Activated CD8-positive, alpha-beta T cell treated with anti-CD3 and anti-CD28 coated beads, Interleukin-2, amount 10 ng/mL, durations not matched to agents 7 days and 5 days (primary cell): ENCODE data around the gene STAB2. TPM values are rescaled to one million over a fixed set of nuclear protein-coding genes. Genes with fewer than 3 reads are reported as not detected.
"Not testable (repeated sequence)": the region's sequence is repeated elsewhere in the genome, so short reads cannot be mapped to it uniquely, and the experiment has no call there.

ENCODE experiments used
- ATAC-seq: fragments of 150-1000 bp; cut with Tn5 transposase; one replicate; pipeline ENCODE4 v1.10.0; 2021; ENCODE audit warnings: moderate library complexity
- CTCF ChIA-PET: fragments of 350-600 bp; sonication (Branson Sonifier 250); formaldehyde crosslinking; loops from one replicate; lab custom pipeline; 2021; ENCODE audit warnings: antibody characterized with exemption; lab: Charles Lee
- POLR2A ChIA-PET: fragments of 350-600 bp; sonication (Branson Sonifier 250); formaldehyde crosslinking; loops from one replicate; lab custom pipeline; 2021; ENCODE audit warnings: antibody characterized with exemption; lab: Charles Lee
- DNase-seq: peaks from one replicate; pipeline ENCODE4 v3.0.0-alpha.2; 2020
- H3K27ac Mint-ChIP-seq: one replicate; pipeline ENCODE4 v1.8.0; 2021; ENCODE audit warnings: mild to moderate bottlenecking, mixed read lengths
- H3K27me3 Mint-ChIP-seq: one replicate; pipeline ENCODE4 v1.8.0; 2021; ENCODE audit warnings: low read depth, mixed read lengths
- H3K36me3 Mint-ChIP-seq: one replicate; pipeline ENCODE4 v1.8.0; 2021; ENCODE audit warnings: low read depth, mixed read lengths
- H3K4me1 Mint-ChIP-seq: one replicate; pipeline ENCODE4 v1.8.0; 2021; ENCODE audit warnings: low read depth, mixed read lengths
- H3K4me3 Mint-ChIP-seq: one replicate; pipeline ENCODE4 v1.8.0; 2021; ENCODE audit warnings: mild to moderate bottlenecking, mixed read lengths
- H3K9me3 Mint-ChIP-seq: one replicate; pipeline ENCODE4 v1.8.0; 2022; ENCODE audit warnings: mixed read lengths; ENCODE audit not compliant: insufficient read depth
- total RNA-seq, 2 experiments: library from RNA; stranded (reverse); gene quantifications; one replicate each; pipeline ENCODE4 v1.2.3, GENCODE V29; 2021

STAB2 gene
- total RNA-seq, 2 experiments from 2014 or later, result not detected

DNA sequence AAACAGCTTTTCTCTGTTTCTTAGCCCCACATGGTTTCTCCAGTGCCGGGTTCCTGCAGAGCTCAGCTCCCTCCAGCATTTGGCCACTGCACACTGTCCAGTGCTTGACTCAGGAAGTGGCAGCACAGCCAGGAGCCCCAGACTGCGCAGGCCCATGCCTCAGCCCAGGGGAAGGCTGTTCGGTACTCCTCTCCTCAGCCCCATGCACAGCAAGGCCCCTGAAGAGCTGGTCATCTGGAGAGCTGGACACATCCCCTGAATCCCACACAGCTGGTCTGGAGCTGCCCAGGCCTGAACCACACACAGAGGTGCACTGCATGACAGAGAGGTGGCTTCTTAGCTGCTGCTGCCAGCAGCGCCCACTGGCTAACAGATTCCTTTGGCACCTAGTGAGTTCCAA lies 48.3 kb downstream of the STAB2 start:
- Mint-ChIP-seq H3K4me3 (no peak overlapping the region), H3K27ac (no peak overlapping the region), H3K4me1 (no peaks in the 10 kb centered on the region), H3K9me3 (no peaks in the 10 kb centered on the region), H3K36me3 (no peaks in the 10 kb centered on the region), H3K27me3 (peaks cover 6% of the 10 kb centered on the region)
- DNase-seq (no peak), ATAC-seq (no peak)
- ChIA-PET CTCF (interaction anchor here (1.1 kb wide), 1 partner anchor 60 kb away, joined by 3 read pairs; no protein-coding TSS in a partner anchor), POLR2A (no interaction called here)

DNA sequence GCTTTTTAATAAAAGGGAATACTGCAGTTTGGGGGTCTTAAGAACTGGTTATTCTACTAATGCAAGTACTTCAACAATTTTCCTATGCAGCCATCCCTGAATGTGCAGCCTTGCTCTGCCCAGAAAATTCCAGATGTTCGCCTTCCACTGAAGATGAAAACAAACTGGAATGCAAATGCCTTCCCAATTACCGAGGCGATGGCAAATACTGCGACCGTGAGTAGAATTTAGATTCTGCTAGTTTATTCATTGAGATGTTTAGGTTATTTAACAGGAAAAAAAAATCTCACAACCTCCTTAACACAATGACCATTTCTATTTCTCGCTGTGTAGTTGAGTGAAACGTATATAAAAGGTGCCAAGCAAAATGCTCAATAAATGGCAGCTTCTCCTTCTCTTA lies 49.9 kb downstream of the STAB2 start:
- H3K27ac Mint-ChIP-seq, result no peak overlapping the region
- ChIA-PET CTCF (no interaction called here), POLR2A (no interaction called here)
- ATAC-seq (no peak), DNase-seq (no peak)
- H3K9me3 Mint-ChIP-seq, result no peaks in the 10 kb centered on the region
- H3K4me3 Mint-ChIP-seq, result no peak overlapping the region
- H3K4me1 Mint-ChIP-seq, result no peaks in the 10 kb centered on the region
- H3K36me3 Mint-ChIP-seq, result no peaks in the 10 kb centered on the region
- H3K27me3 Mint-ChIP-seq, result peaks cover 6% of the 10 kb centered on the region

DNA sequence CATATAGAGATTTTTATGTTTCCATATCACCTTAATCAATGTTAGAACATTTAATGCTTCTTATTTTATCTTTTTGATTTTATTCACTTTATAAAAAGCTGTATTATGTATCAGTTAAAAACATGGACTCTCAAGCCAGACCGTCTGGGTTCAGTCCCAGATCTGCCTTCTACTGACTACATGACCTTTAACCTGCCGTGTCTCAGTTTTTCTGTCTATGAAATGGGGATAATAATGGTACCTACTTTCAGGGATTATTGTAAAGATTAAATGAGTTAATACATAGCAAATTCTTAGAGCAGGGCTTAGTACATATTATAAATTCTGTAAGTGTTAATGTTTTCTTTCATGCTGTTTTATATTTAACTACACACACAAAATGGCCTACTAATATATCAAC lies 50.4 kb downstream of the STAB2 start:
- peaks cover 6% of the 10 kb centered on the region for H3K27me3 Mint-ChIP-seq
- no peak for ATAC-seq
- DNase-seq, result no peak
- H3K9me3 Mint-ChIP-seq, result no peaks in the 10 kb centered on the region
- H3K4me1 Mint-ChIP-seq, result no peaks in the 10 kb centered on the region
- POLR2A ChIA-PET, result no interaction called here
- no peaks in the 10 kb centered on the region for H3K36me3 Mint-ChIP-seq
- H3K4me3 Mint-ChIP-seq, result no peak overlapping the region
- no peak overlapping the region for H3K27ac Mint-ChIP-seq
- CTCF ChIA-PET, result no interaction called here

DNA sequence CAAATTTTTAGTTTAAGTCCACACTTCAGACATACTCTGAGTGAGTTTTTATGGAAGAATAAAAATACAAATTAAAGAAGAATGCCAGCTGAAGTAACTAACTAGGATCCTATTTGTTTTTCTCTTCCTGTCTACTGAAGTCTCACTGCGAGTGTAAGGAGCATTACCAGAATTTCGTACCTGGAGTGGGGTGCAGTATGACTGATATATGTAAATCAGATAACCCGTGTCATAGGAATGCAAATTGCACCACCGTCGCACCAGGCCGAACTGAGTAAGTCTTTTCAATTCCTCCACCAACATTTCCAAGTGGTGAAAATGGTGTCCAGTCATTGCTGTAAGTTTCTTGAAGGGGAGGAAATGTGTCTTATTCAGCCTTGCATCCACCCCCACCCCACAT lies 52.9 kb downstream of the STAB2 start:
- ATAC-seq (no peak), DNase-seq (no peak)
- ChIA-PET POLR2A (no interaction called here), CTCF (no interaction called here)
- H3K27ac Mint-ChIP-seq, result no peak overlapping the region
- H3K36me3 Mint-ChIP-seq, result no peaks in the 10 kb centered on the region
- H3K4me1 Mint-ChIP-seq, result no peaks in the 10 kb centered on the region
- no peak overlapping the region for H3K4me3 Mint-ChIP-seq
- H3K27me3 Mint-ChIP-seq, result peaks cover 6% of the 10 kb centered on the region
- H3K9me3 Mint-ChIP-seq, result no peaks in the 10 kb centered on the region

DNA sequence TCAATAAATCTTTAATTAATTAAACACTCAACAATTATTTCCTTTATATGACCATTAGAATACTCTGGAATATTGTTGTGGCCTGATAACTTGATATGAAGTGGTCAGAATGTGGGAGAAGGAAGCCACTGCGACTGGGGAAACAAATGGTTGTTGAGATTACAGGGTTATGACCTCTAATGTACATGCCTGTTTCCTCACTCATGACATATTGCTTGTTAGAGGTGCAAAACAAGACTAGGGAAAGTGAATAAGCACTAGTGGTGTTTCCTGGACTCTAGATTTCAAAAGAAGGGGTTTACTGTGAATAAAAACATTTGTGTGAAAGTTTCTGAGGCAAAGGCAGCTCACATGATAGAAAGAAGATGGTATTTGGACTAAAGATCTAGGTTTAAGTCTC lies 53.3 kb downstream of the STAB2 start:
- Mint-ChIP-seq H3K4me1 (no peaks in the 10 kb centered on the region), H3K36me3 (no peaks in the 10 kb centered on the region), H3K27ac (no peak overlapping the region), H3K4me3 (no peak overlapping the region), H3K9me3 (no peaks in the 10 kb centered on the region), H3K27me3 (peaks cover 6% of the 10 kb centered on the region)
- no peak for ATAC-seq
- ChIA-PET CTCF (interaction anchor here (2.1 to 2.7 kb wide), 2 partner anchors 8 to 12 kb away, joined by 6 to 12 read pairs; no protein-coding TSS in a partner anchor), POLR2A (no interaction called here)
- no peak for DNase-seq

DNA sequence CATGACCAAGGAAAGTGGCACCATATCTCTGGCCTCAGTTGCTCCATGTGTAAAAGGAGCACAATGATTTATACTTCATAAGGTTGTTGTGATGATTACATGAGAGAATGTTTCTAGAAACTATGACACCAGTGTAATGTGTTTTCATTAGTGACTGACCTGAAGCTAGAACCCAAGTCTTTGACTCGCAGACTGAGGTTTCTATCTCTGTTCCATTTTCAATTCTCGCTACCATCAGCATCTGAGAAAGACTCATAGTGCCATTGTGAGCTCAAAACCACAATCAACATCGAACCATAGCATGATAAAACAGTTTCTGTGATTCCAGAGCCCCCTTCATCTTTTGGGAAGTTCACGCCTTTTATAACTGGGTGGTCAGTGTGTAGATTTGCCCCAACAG lies 53.8 kb downstream of the STAB2 start:
- Mint-ChIP-seq H3K9me3 (no peaks in the 10 kb centered on the region), H3K27ac (no peak overlapping the region), H3K4me1 (no peaks in the 10 kb centered on the region), H3K27me3 (peaks cover 6% of the 10 kb centered on the region), H3K4me3 (no peak overlapping the region), H3K36me3 (no peaks in the 10 kb centered on the region)
- ATAC-seq (no peak), DNase-seq (no peak)
- POLR2A ChIA-PET, result no interaction called here
- CTCF ChIA-PET, result interaction anchor here (2.1 to 2.7 kb wide), 2 partner anchors 8 to 13 kb away, joined by 6 to 12 read pairs; no protein-coding TSS in a partner anchor

DNA sequence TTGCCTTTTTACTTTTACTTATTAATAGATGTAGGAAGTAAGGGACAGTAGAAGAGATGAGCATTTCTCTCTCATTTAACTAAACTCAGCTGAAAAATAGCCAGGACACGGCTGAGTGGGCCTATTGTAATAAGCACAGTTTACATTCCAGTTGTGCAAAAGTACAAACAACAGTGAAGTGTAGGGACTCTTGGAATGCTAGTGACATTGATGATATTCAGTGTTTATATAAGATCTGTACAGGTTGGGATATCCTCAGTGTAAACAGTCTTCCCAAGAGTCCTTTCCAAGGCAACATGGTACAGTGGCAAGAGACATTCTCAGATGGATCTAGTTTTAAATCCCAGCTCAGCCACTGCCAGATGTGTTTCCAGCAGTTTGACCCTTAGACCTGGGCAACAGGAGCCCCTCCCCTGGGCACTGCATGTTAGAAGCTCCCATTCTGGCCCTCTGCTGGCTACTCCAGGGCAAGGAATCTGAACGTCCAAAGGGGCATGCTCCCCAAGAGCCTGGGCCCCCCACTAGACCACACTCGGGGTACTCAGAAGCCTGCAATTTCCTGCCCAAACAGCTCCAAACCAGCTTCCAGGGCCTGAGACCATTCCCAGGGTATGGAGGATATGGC lies 55.3 kb downstream of the STAB2 start:
- CTCF ChIA-PET, result interaction anchor here (2.1 to 2.7 kb wide), 2 partner anchors 10 to 14 kb away, joined by 6 to 12 read pairs; no protein-coding TSS in a partner anchor
- POLR2A ChIA-PET, result no interaction called here
- Mint-ChIP-seq H3K9me3 (no peaks in the 10 kb centered on the region), H3K4me1 (no peaks in the 10 kb centered on the region), H3K4me3 (no peak overlapping the region), H3K27me3 (peaks cover 7% of the 10 kb centered on the region), H3K27ac (no peak overlapping the region), H3K36me3 (no peaks in the 10 kb centered on the region)
- ATAC-seq (no peak), DNase-seq (no peak)

DNA sequence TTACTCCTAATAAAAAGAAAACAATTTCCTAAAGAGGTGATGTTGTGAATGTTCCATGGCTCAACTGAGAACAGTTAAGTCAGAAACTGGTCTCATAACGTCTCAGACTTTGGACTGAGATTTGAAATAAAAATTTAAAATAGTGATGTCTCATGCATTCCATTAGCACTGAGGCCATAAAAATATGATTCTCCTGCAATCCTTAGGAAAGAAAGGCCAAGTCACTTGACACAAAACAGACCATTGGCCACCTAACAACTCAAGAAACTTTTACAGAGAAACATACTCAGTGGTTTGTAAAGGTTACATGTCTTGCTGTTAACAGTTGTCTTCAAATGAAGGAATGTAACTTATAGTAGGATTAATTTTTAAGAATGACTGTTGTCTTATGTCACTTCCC lies 58.1 kb downstream of the STAB2 start:
- Mint-ChIP-seq H3K27me3 (peaks cover 8% of the 10 kb centered on the region), H3K4me3 (no peak overlapping the region), H3K27ac (no peak overlapping the region), H3K4me1 (no peaks in the 10 kb centered on the region), H3K9me3 (no peaks in the 10 kb centered on the region), H3K36me3 (no peaks in the 10 kb centered on the region)
- ATAC-seq (no peak), DNase-seq (no peak)
- ChIA-PET CTCF (no interaction called here), POLR2A (no interaction called here)

DNA sequence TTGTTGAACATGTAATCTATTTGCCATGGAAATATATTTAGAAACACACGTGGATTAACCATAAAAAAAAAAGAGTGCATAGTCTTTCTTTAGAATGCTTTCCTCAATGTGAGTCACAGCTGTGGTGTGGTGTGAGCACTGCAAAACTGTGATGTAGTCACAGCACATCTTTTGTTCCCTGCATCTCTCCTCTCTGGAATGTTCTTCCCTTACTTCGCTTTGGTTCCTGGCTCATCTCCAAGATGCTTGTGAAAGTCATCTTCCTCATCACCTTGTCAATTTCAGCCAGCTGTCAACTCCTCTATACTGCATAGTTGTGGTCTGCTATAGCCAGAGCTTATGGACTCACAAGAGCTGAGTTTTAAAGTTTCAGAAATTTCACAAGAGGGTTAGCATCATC lies 60.2 kb downstream of the STAB2 start:
- H3K4me3 Mint-ChIP-seq, result no peak overlapping the region
- no peaks in the 10 kb centered on the region for H3K9me3 Mint-ChIP-seq
- ChIA-PET CTCF (no interaction called here), POLR2A (no interaction called here)
- no peaks in the 10 kb centered on the region for H3K36me3 Mint-ChIP-seq
- ATAC-seq (no peak), DNase-seq (no peak)
- H3K4me1 Mint-ChIP-seq, result no peaks in the 10 kb centered on the region
- no peak overlapping the region for H3K27ac Mint-ChIP-seq
- peaks cover 8% of the 10 kb centered on the region for H3K27me3 Mint-ChIP-seq

DNA sequence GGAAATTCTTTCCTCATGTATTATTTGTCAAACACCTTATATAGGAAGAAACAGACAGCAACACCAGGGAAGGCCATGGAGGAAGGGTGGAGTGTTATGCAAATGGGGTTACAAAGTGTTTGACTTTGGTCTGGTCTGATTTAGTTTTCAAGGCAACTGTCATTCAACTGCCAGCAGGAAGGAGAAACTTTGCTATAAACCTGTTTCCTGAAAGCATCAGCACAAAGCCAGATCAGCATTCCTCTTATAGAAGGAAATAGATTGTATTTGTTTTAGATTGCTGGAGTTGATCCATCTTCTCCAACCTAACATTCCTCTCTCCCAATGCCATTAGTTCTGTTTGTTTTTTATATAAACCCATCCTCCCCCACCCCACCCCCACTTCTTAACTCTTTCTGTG lies 65.7 kb downstream of the STAB2 start:
- ChIA-PET POLR2A (no interaction called here), CTCF (no interaction called here)
- DNase-seq (no peak), ATAC-seq (no peak)
- Mint-ChIP-seq H3K4me3 (no peak overlapping the region), H3K27me3 (peaks cover 5% of the 10 kb centered on the region), H3K36me3 (no peaks in the 10 kb centered on the region), H3K4me1 (peaks cover 3% of the 10 kb centered on the region), H3K27ac (no peak overlapping the region), H3K9me3 (no peaks in the 10 kb centered on the region)

DNA sequence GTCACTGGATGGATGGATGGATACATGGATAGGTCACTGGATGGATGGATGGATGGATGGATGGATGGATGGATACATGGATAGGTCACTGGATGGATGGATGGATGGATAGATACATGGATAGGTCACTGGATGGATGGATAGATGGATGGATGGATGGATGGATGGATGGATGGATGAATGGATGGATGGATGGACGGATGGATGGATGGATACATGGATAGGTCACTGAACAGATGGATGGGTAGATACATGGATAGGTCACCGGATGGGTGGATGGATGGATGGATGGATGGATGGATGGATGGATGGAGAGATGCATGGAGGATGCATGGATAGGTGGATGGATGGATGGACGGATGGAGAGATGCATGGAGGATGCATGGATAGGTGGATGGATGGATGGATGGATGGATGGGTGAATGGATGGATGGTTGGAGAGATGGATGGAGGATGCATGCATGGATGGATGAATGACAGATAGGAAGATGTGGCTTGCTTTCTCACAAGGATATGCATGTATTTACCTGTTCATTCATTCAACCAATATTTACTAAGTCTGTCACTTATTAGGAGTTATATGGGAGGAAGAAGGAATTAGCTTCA lies 66.6 kb downstream of the STAB2 start:
- H3K36me3 Mint-ChIP-seq, DNase-seq, H3K27me3 Mint-ChIP-seq, H3K4me3 Mint-ChIP-seq, CTCF ChIA-PET, H3K9me3 Mint-ChIP-seq, H3K4me1 Mint-ChIP-seq, ATAC-seq, H3K27ac Mint-ChIP-seq, POLR2A ChIA-PET: not testable (repeated sequence)

DNA sequence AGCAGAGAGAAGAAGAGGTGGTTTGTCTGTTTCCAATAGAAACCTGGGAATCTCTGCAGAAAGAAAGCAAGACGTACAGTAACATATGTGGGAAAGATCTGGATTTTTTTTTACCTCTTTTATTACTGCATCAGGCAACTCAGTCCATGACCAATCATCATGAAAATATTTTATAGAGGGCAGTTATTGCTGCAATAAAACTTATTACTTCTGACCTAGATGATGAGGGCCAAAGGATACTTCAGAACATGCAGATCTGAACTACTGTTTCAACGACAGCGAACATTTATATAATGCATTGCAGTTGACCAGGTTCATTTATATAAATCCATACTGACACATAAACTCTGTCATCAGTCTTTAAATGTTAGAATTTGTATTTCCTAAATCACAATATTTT lies 67.7 kb downstream of the STAB2 start:
- H3K27me3 Mint-ChIP-seq, result peaks cover 2% of the 10 kb centered on the region
- H3K36me3 Mint-ChIP-seq, result no peaks in the 10 kb centered on the region
- H3K27ac Mint-ChIP-seq, result no peak overlapping the region
- no peak overlapping the region for H3K4me3 Mint-ChIP-seq
- ATAC-seq (no peak), DNase-seq (no peak)
- peaks cover 10% of the 10 kb centered on the region for H3K4me1 Mint-ChIP-seq
- CTCF ChIA-PET, result no interaction called here
- no peaks in the 10 kb centered on the region for H3K9me3 Mint-ChIP-seq
- POLR2A ChIA-PET, result no interaction called here
